NB4 (cell line): ENCODE measurements around the gene SCAI.
"Not testable (repeated sequence)": the region's sequence is repeated elsewhere in the genome, so short reads cannot be mapped to it uniquely, and the experiment has no call there.

ENCODE experiments used
- DNase-seq: peaks from one replicate; pipeline ENCODE4 v3.0.0; 2010; ENCODE audit warnings: low read depth
- H3K4me3 ChIP-seq: one replicate; pipeline ENCODE4 v1.5.1; 2011; ENCODE audit warnings: mild to moderate bottlenecking, low read depth, low read length, moderate library complexity
- MYC ChIP-seq: IDR thresholded peaks from 2 replicates; pipeline ENCODE4 v1.6.1; 2011; ENCODE audit warnings: low read depth, low read length
- POLR2A ChIP-seq: IDR thresholded peaks from 2 replicates; pipeline ENCODE4 v1.6.1; 2011; ENCODE audit warnings: mild to moderate bottlenecking; ENCODE audit not compliant: insufficient read length; ENCODE audit errors: extremely low read depth
- TF ChIP-seq, protein P1 (sequence below): IDR thresholded peaks from one replicate; pipeline ENCODE4 v1.5.1; 2012; ENCODE audit warnings: low read depth, low read length
- TF ChIP-seq, protein P2 (sequence below): IDR thresholded peaks from 2 replicates; pipeline ENCODE4 v1.6.1; 2011; ENCODE audit warnings: low read depth, low read length

The SCAI gene

DNA sequence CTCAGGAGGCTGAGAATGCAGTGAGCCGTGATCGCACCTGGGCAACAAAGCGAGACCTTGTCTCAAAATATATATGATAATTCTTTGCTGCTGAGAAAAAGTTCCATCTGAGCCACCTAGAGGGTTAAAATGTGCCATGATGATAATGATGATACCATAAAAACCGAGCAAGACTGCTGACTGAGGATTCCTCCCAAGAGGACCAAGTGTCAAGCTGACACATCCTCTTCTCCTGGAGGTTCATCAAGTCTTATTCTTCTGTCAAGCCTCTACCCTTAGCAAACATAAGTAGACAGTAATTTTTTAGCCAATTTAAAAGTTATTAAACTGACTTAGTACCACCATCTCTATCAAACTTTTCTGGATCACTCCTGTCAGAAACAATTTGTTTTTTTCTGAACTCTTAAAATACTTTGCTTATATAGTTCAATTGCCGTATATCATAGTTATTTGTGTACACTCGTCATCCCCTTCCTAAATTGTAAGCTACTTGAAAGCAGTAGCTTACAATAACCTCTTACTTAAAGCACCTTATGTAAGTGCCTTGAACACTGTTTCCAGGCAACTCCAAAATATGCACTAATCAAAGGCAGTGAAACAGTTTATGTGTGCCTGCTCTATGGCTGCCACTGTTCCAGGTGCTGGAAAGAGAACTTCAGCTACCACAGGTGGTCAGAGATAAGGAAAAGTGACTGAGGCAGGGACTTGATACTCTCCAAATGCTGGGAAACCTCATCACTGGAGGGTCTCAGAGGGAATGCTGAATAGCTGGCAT is 57.4 kb downstream of the SCAI start:
- DNase-seq, result no peak
- TF ChIP-seq, protein P1, sequence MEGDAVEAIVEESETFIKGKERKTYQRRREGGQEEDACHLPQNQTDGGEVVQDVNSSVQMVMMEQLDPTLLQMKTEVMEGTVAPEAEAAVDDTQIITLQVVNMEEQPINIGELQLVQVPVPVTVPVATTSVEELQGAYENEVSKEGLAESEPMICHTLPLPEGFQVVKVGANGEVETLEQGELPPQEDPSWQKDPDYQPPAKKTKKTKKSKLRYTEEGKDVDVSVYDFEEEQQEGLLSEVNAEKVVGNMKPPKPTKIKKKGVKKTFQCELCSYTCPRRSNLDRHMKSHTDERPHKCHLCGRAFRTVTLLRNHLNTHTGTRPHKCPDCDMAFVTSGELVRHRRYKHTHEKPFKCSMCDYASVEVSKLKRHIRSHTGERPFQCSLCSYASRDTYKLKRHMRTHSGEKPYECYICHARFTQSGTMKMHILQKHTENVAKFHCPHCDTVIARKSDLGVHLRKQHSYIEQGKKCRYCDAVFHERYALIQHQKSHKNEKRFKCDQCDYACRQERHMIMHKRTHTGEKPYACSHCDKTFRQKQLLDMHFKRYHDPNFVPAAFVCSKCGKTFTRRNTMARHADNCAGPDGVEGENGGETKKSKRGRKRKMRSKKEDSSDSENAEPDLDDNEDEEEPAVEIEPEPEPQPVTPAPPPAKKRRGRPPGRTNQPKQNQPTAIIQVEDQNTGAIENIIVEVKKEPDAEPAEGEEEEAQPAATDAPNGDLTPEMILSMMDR, result no peak
- TF ChIP-seq, protein P2, sequence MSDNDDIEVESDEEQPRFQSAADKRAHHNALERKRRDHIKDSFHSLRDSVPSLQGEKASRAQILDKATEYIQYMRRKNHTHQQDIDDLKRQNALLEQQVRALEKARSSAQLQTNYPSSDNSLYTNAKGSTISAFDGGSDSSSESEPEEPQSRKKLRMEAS, result no peak
- no peak for TF ChIP-seq MYC
- no peak for TF ChIP-seq POLR2A
- H3K4me3 ChIP-seq, result no peak overlapping the region

DNA sequence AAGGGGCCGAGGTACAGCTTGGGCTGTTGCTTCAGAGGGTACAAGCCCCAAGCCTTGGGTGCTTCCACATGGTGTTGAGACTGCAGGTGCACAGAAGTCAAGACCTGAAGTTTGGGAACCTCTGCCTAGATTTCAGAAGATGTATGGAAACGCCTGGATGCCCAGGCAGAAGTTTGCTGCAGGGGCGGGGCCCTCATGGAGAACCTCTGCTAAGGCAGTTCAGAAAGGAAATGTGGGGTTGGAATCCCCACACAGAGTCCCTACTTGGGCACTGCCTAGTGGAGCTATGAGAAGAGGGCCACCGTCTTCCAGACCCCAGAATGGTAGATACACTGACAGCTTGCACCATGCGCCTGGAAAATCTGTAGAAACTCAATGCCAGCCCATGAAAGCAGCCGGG is 61.1 kb downstream of the SCAI start:
- not testable (repeated sequence) for H3K4me3 ChIP-seq, DNase-seq

DNA sequence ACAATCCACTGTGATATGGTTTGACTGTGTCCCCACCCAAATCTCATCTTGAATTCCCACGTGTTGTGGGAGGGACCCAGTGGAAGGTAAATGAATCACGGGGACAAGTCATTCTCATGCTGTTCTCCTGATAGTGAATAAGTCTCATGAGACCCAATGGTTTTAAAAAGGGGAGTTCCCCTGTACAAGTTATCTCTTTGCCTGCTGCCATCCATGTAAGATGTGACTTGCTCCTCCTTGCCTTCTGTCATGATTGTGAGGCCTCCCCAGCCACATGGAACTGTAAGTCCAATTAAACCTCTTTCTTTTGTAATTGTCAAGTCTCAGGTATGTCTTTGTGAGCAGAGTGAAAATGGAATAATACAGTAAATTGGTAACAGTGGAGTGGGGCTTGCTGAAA is 62.5 kb downstream of the SCAI start:
- DNase-seq, H3K4me3 ChIP-seq: not testable (repeated sequence)

DNA sequence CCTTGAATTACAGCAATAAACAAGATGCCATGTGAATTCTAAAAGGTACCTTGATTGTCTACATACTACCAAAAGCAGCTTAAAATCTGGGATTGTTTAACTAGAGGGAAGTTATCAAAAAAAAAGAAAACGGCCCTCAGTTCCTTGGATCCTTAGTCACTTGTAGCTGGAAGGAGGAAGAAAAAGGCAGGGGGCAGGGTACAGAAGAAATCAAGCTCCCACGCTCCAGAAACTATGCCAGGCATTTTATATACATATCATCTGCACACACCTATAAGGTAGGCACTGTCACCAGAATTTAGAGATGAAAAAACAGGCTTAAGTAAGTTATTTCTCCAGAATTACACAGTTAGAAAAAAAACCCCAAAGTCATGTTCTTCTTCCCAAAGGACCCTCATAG is 63.4 kb downstream of the SCAI start:
- TF ChIP-seq, protein P2, result no peak
- TF ChIP-seq MYC, result no peak
- no peak for TF ChIP-seq POLR2A
- TF ChIP-seq, protein P1, result no peak
- no peak for DNase-seq
- H3K4me3 ChIP-seq, result no peak overlapping the region

DNA sequence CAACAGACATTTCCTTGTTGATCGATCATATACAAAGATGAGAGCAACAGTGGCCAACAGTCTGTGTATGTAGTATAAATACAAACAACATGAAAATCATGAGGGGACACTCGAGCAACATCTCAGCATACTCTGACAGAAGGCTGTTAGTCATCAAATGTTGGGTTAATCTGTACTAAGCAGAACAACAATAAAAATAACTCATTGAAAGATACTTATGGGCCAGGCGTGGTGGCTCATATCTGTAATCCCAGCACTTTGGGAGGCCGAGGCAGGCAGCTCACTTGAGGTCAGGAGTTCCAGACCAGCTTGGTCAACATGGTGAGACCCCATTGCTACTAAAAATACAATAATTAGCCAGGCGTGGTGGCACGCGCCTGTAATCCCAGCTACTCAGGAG is 67.3 kb downstream of the SCAI start:
- H3K4me3 ChIP-seq, result no peak overlapping the region
- TF ChIP-seq MYC, result no peak
- TF ChIP-seq POLR2A, result no peak
- TF ChIP-seq, protein P1, result no peak
- TF ChIP-seq, protein P2, result no peak
- no peak for DNase-seq

DNA sequence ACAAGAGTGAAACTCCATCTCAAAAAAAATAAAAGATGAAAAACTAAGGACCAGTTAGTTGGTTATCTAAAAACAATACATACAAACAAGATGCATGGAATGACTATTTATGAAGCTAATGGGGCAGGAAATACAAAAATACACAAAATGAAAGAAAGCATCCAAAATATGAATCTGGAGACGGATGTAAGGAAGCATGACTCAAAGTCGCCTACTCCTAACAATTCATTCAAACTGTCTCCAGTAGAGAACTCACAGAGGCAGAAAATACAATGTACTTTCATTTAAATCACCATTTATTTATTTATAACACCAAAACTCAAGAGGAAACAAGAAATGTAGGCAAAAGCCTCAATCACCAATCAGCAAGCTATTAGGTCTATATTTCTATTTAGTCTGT is 68.4 kb downstream of the SCAI start:
- no peak overlapping the region for H3K4me3 ChIP-seq
- no peak for DNase-seq
- TF ChIP-seq, protein P2, result no peak
- TF ChIP-seq POLR2A (no peak), MYC (no peak)
- TF ChIP-seq, protein P1, result no peak
